NCI-H1694 (cell line): ENCODE measurements around the gene SNX15.
A peak's percentile ranks its signal among the peaks of the same experiment; 100 is the strongest.
"Not testable (repeated sequence)": the region's sequence is repeated elsewhere in the genome, so short reads cannot be mapped to it uniquely, and the experiment has no call there.

Experiments
- DNase-seq: peaks from one replicate; lab custom pipeline; 2025; lab: John Stamatoyannopoulos, UW

Gene SNX15

GRCh38 chr11:65014726-65015227 lies 12.5 kb upstream of the SNX15 start:
- no peak for DNase-seq

- no peak for DNase-seq
Observed at GRCh38 chr11:65016705-65017104, 10.5 kb upstream of the SNX15 start.

GRCh38 chr11:65017937-65018336 lies 9.3 kb upstream of the SNX15 start:
- DNase-seq: no peak

GRCh38 chr11:65019824-65020223 lies 7.4 kb upstream of the SNX15 start:
- DNase-seq: no peak

- DNase-seq: no peak
Observed at GRCh38 chr11:65021003-65021402, 6.2 kb upstream of the SNX15 start.

- DNase-seq: no peak
Observed at GRCh38 chr11:65021509-65021908, 5.7 kb upstream of the SNX15 start.

- DNase-seq: not testable (repeated sequence)
Observed at GRCh38 chr11:65023502-65023901, 3.7 kb upstream of the SNX15 start.

GRCh38 chr11:65026810-65027209 lies 429 bp upstream of the SNX15 start:
- DNase-seq: no peak

- no peak for DNase-seq
Observed at GRCh38 chr11:65032216-65032615, 5.0 kb downstream of the SNX15 start.

GRCh38 chr11:65034423-65034822 lies 7.2 kb downstream of the SNX15 start:
- DNase-seq: no peak

GRCh38 chr11:65035579-65035978 lies 8.3 kb downstream of the SNX15 start:
- no peak for DNase-seq

- no peak for DNase-seq
Observed at GRCh38 chr11:65036931-65037330, 9.7 kb downstream of the SNX15 start.

GRCh38 chr11:65040520-65040846 lies 13.2 kb downstream of the SNX15 start:
- no peak for DNase-seq

- peak; percentile 91 for DNase-seq
Observed at GRCh38 chr11:65040847-65041622, 13.8 kb downstream of the SNX15 start, which contains the start of gene SAC3D1. SAC3D1 (plus strand) TSS chr11:65041210; CDS start chr11:65041293, 83 bp downstream.

GRCh38 chr11:65042891-65043290 lies 15.7 kb downstream of the SNX15 start:
- no peak for DNase-seq

- no peak for DNase-seq
Observed at GRCh38 chr11:65043881-65044501, 16.8 kb downstream of the SNX15 start.

GRCh38 chr11:65045061-65045460 lies 17.8 kb downstream of the SNX15 start:
- DNase-seq: no peak

- no peak for DNase-seq
Observed at GRCh38 chr11:65045728-65046127, 18.5 kb downstream of the SNX15 start.

- DNase-seq: no peak
Observed at GRCh38 chr11:65047581-65048422, 20.6 kb downstream of the SNX15 start.

GRCh38 chr11:65051398-65051858 lies 24.2 kb downstream of the SNX15 start:
- no peak for DNase-seq

GRCh38 chr11:65053827-65054508 lies 26.7 kb downstream of the SNX15 start:
- DNase-seq: no peak

GRCh38 chr11:65055538-65055937 lies 28.3 kb downstream of the SNX15 start:
- DNase-seq: no peak
